ENCODE results near the gene PIAS2. TPM values are rescaled to one million over a fixed set of nuclear protein-coding genes. Genes with fewer than 3 reads are reported as not detected.

Gene PIAS2
- total RNA-seq, 1 experiment from 2014 or later: 30.6 TPM

GRCh38 chr18:46939337-46939963, 22.1 kb upstream of the PIAS2 start:
- Histone ChIP-seq H3K36me3 (ENCODE audit: control insufficient read depth, insufficient read depth, low read length) (no peaks in the 10 kb centered on the region), H3K27ac (ENCODE audit: low read length) (no peak overlapping the region), H3K4me3 (ENCODE audit: low read depth in 2 of 2, low read length in 2 of 2) (no peak overlapping the region), H3K9me3 (ENCODE audit: control insufficient read depth, insufficient read depth, low read depth, low read length) (no peaks in the 10 kb centered on the region), H3K4me1 (ENCODE audit: control insufficient read depth, insufficient read depth, low read length) (no peaks in the 10 kb centered on the region), H3K27me3 (ENCODE audit: control insufficient read depth, insufficient read depth, low read length) (no peaks in the 10 kb centered on the region)
- in situ Hi-C loops (cut with HindIII; ENCODE audit: low pct_unique_long_range_greater_than_20kb, low sequenced_read_pairs) (no loop called here), intact Hi-C loops (cut with micrococcal nuclease; ENCODE audit: unreplicated experiment) (no loop called here)
- DNase-seq (ENCODE audit: low read depth, low spot score): no peak
- no peak for ATAC-seq
- no peak for TF ChIP-seq CTCF (IDR thresholded peaks at IDR 0.05)
- TF ChIP-seq POLR2AphosphoS5 (IDR thresholded peaks at IDR 0.05; ENCODE audit: low read depth, low read length): no peak
- ChIA-PET CTCF (no interaction called here), POLR2A (no interaction called here)
- BruUV-seq (replicated peaks): no TSS peak

GRCh38 chr18:46920653-46921052, 3.3 kb upstream of the PIAS2 start:
- Histone ChIP-seq H3K36me3 (ENCODE audit: control insufficient read depth, insufficient read depth, low read length) (no peaks in the 10 kb centered on the region; the same call in 1 of the 2 replicates), H3K27ac (ENCODE audit: low read length) (no peak overlapping the region), H3K9me3 (ENCODE audit: control insufficient read depth, insufficient read depth, low read depth, low read length) (no peaks in the 10 kb centered on the region), H3K4me3 (ENCODE audit: low read depth in 2 of 2, low read length in 2 of 2) (no peak overlapping the region), H3K27me3 (ENCODE audit: control insufficient read depth, insufficient read depth, low read length) (no peaks in the 10 kb centered on the region), H3K4me1 (ENCODE audit: control insufficient read depth, insufficient read depth, low read length) (no peaks in the 10 kb centered on the region; the same call in 1 of the 2 replicates)
- CTCF ChIA-PET: no interaction called here
- BruUV-seq (replicated peaks): no TSS peak
- no peak for DNase-seq (ENCODE audit: low read depth, low spot score)
- intact Hi-C loops (cut with micrococcal nuclease; ENCODE audit: unreplicated experiment): no loop called here
- POLR2A ChIA-PET: no interaction called here
- TF ChIP-seq REST (IDR thresholded peaks at IDR 0.05; ENCODE audit: insufficient read depth in 1 of 2, low read depth in 2 of 2, low read length in 1 of 2) (no peak), TCF7L2 (IDR thresholded peaks at IDR 0.05; ENCODE audit: low read depth, low read length) (no peak), SIN3A (IDR thresholded peaks at IDR 0.05; ENCODE audit: borderline replicate concordance, insufficient read depth, low read depth, low read length) (no peak), POLR2AphosphoS5 (IDR thresholded peaks at IDR 0.05; ENCODE audit: low read depth, low read length) (no peak), CTCF (IDR thresholded peaks at IDR 0.05) (no peak)
- no peak for ATAC-seq
- in situ Hi-C loops (cut with HindIII; ENCODE audit: low pct_unique_long_range_greater_than_20kb, low sequenced_read_pairs): no loop called here
